Activated T-helper 2 cell treated with anti-CD3 and anti-CD28 coated beads, Interferon-gamma antibody, Interleukin-2, Interleukin-4, amounts not matched to agents 10 μg/mL and 5 μg/mL and 100 μg/mL, durations not matched to agents 14 hours and 24 hours and 36 hours (primary cell): ENCODE results near the gene PDE11A. TPM values are rescaled to one million over a fixed set of nuclear protein-coding genes. Genes with fewer than 3 reads are reported as not detected.
"Not testable (repeated sequence)": the region's sequence is repeated elsewhere in the genome, so short reads cannot be mapped to it uniquely, and the experiment has no call there.

Experiments used
- DNase-seq: peaks from one replicate; pipeline ENCODE4 v3.0.0; 2021; ENCODE audit warnings: low spot score
- H3K27ac Mint-ChIP-seq: one replicate; pipeline ENCODE4 v1.8.0; 2021; ENCODE audit warnings: mixed read lengths
- H3K27me3 Mint-ChIP-seq: one replicate; pipeline ENCODE4 v1.8.0; 2021; ENCODE audit warnings: low read depth, mixed read lengths
- H3K36me3 Mint-ChIP-seq: one replicate; pipeline ENCODE4 v1.8.0; 2021; ENCODE audit warnings: low read depth, mixed read lengths
- H3K4me1 Mint-ChIP-seq: one replicate; pipeline ENCODE4 v1.8.0; 2021; ENCODE audit warnings: low read depth, mixed read lengths
- H3K4me3 Mint-ChIP-seq: one replicate; pipeline ENCODE4 v1.8.0; 2021; ENCODE audit warnings: low read depth, mild to moderate bottlenecking, moderate library complexity, mixed read lengths
- H3K9me3 Mint-ChIP-seq: one replicate; pipeline ENCODE4 v1.8.0; 2021; ENCODE audit warnings: mixed read lengths
- intact Hi-C: fragments of 100-400 bp; cut with micrococcal nuclease; formaldehyde crosslinking; loops from one replicate; pipeline ENCODE4 v1.15.1; 2023
- total RNA-seq: library from RNA; stranded (reverse); gene quantifications from 2 replicates; pipeline ENCODE4 v1.2.3, GENCODE V29; 2022

The PDE11A gene
- total RNA-seq, 1 donor from 2014 or later: not detected

- Mint-ChIP-seq H3K9me3 (no peaks in the 10 kb centered on the region), H3K27me3 (peaks cover 5% of the 10 kb centered on the region), H3K4me3 (no peak overlapping the region), H3K4me1 (no peaks in the 10 kb centered on the region), H3K36me3 (no peaks in the 10 kb centered on the region), H3K27ac (no peak overlapping the region)
- intact Hi-C loops: no loop called here
- no peak for DNase-seq
These were observed 87.8 kb downstream of the PDE11A start for GRCh38 chr2:177984749-177985148.

GRCh38 chr2:177983183-177983788, 89.3 kb downstream of the PDE11A start:
- Mint-ChIP-seq H3K4me3 (no peak overlapping the region), H3K4me1 (no peaks in the 10 kb centered on the region), H3K36me3 (no peaks in the 10 kb centered on the region), H3K9me3 (no peaks in the 10 kb centered on the region), H3K27ac (no peak overlapping the region), H3K27me3 (peaks cover 5% of the 10 kb centered on the region)
- intact Hi-C loops: no loop called here
- no peak for DNase-seq

GRCh38 chr2:177972782-177973181, 99.8 kb downstream of the PDE11A start:
- intact Hi-C loops: no loop called here
- DNase-seq: no peak
- no peak overlapping the region for H3K27ac Mint-ChIP-seq
- no peaks in the 10 kb centered on the region for H3K36me3 Mint-ChIP-seq
- no peaks in the 10 kb centered on the region for H3K9me3 Mint-ChIP-seq
- H3K4me3 Mint-ChIP-seq: no peak overlapping the region
- H3K27me3 Mint-ChIP-seq: no peaks in the 10 kb centered on the region
- no peaks in the 10 kb centered on the region for H3K4me1 Mint-ChIP-seq

GRCh38 chr2:177972123-177972522, 100.5 kb downstream of the PDE11A start:
- no peaks in the 10 kb centered on the region for H3K9me3 Mint-ChIP-seq
- no peaks in the 10 kb centered on the region for H3K4me1 Mint-ChIP-seq
- no peak overlapping the region for H3K27ac Mint-ChIP-seq
- no peaks in the 10 kb centered on the region for H3K27me3 Mint-ChIP-seq
- no peak for DNase-seq
- H3K36me3 Mint-ChIP-seq: no peaks in the 10 kb centered on the region
- no peak overlapping the region for H3K4me3 Mint-ChIP-seq
- intact Hi-C loops: no loop called here

GRCh38 chr2:177970670-177971454, 101.7 kb downstream of the PDE11A start:
- H3K27me3 Mint-ChIP-seq: no peaks in the 10 kb centered on the region
- intact Hi-C loops: no loop called here
- no peaks in the 10 kb centered on the region for H3K4me1 Mint-ChIP-seq
- H3K4me3 Mint-ChIP-seq: no peak overlapping the region
- no peaks in the 10 kb centered on the region for H3K9me3 Mint-ChIP-seq
- DNase-seq: no peak
- H3K36me3 Mint-ChIP-seq: no peaks in the 10 kb centered on the region
- no peak overlapping the region for H3K27ac Mint-ChIP-seq

GRCh38 chr2:177964892-177965291, 107.7 kb downstream of the PDE11A start:
- Mint-ChIP-seq H3K27me3 (no peaks in the 10 kb centered on the region), H3K9me3 (no peaks in the 10 kb centered on the region), H3K27ac (no peak overlapping the region), H3K4me1 (no peaks in the 10 kb centered on the region), H3K4me3 (no peak overlapping the region), H3K36me3 (no peaks in the 10 kb centered on the region)
- DNase-seq: no peak
- intact Hi-C loops: no loop called here

- no peak for DNase-seq
- Mint-ChIP-seq H3K36me3 (no peaks in the 10 kb centered on the region), H3K27me3 (no peaks in the 10 kb centered on the region), H3K27ac (no peak overlapping the region), H3K9me3 (no peaks in the 10 kb centered on the region), H3K4me1 (no peaks in the 10 kb centered on the region), H3K4me3 (no peak overlapping the region)
- intact Hi-C loops: no loop called here
These were observed 120.4 kb downstream of the PDE11A start for GRCh38 chr2:177952151-177952550.

- H3K27ac Mint-ChIP-seq, H3K4me3 Mint-ChIP-seq, intact Hi-C loops, H3K36me3 Mint-ChIP-seq, H3K27me3 Mint-ChIP-seq, H3K4me1 Mint-ChIP-seq, DNase-seq, H3K9me3 Mint-ChIP-seq: not testable (repeated sequence)
These were observed 125.0 kb downstream of the PDE11A start for GRCh38 chr2:177947598-177947997.

- H3K4me1 Mint-ChIP-seq, H3K27ac Mint-ChIP-seq, intact Hi-C loops, DNase-seq, H3K27me3 Mint-ChIP-seq, H3K4me3 Mint-ChIP-seq, H3K36me3 Mint-ChIP-seq, H3K9me3 Mint-ChIP-seq: not testable (repeated sequence)
These were observed 128.0 kb downstream of the PDE11A start for GRCh38 chr2:177944530-177944929.

GRCh38 chr2:177942731-177943130, 129.8 kb downstream of the PDE11A start:
- Mint-ChIP-seq H3K36me3 (no peaks in the 10 kb centered on the region), H3K27me3 (peaks cover 2% of the 10 kb centered on the region), H3K27ac (no peak overlapping the region), H3K9me3 (no peaks in the 10 kb centered on the region), H3K4me1 (no peaks in the 10 kb centered on the region), H3K4me3 (no peak overlapping the region)
- intact Hi-C loops: no loop called here
- no peak for DNase-seq

- intact Hi-C loops: no loop called here
- H3K4me1 Mint-ChIP-seq: no peaks in the 10 kb centered on the region
- no peaks in the 10 kb centered on the region for H3K9me3 Mint-ChIP-seq
- no peak for DNase-seq
- no peaks in the 10 kb centered on the region for H3K36me3 Mint-ChIP-seq
- no peak overlapping the region for H3K27ac Mint-ChIP-seq
- H3K27me3 Mint-ChIP-seq: peaks cover 3% of the 10 kb centered on the region
- no peak overlapping the region for H3K4me3 Mint-ChIP-seq
These were observed 133.4 kb downstream of the PDE11A start for GRCh38 chr2:177939211-177939610.

- no peak overlapping the region for H3K4me3 Mint-ChIP-seq
These were observed 141.7 kb downstream of the PDE11A start for GRCh38 chr2:177930916-177931315.

GRCh38 chr2:177929662-177930522, 142.7 kb downstream of the PDE11A start:
- Mint-ChIP-seq H3K27ac (no peak overlapping the region), H3K27me3 (peaks cover 4% of the 10 kb centered on the region), H3K4me3 (no peak overlapping the region), H3K36me3 (no peaks in the 10 kb centered on the region), H3K4me1 (peaks cover 2% of the 10 kb centered on the region), H3K9me3 (no peaks in the 10 kb centered on the region)
- DNase-seq: no peak
- intact Hi-C loops: no loop called here

More at GRCh38 chr2:177930916-177931315, 141.7 kb downstream of the PDE11A start:
- Mint-ChIP-seq H3K36me3 (no peaks in the 10 kb centered on the region), H3K4me1 (peaks cover 2% of the 10 kb centered on the region), H3K9me3 (no peaks in the 10 kb centered on the region), H3K27me3 (peaks cover 4% of the 10 kb centered on the region), H3K27ac (no peak overlapping the region)
- no peak for DNase-seq
- intact Hi-C loops: no loop called here
